OCI-LY7 (cell line): ENCODE data around the gene ARVCF. TPM values are rescaled to one million over a fixed set of nuclear protein-coding genes. Genes with fewer than 3 reads are reported as not detected.

ENCODE experiments used
- BruUV-seq: library from RNA; stranded (reverse); fragments of 400-500 nt; replicated peaks from 2 replicates; lab custom pipeline; 2021; lab: Mats Ljungman, UMichigan
- CTCF ChIA-PET: fragments of 300-600 bp; sonication (Branson Sonifier 250); formaldehyde crosslinking; loops from one replicate; lab custom pipeline; 2022; ENCODE audit warnings: antibody characterized with exemption; ENCODE audit not compliant: unreplicated experiment; lab: Charles Lee
- POLR2A ChIA-PET: fragments of 300-600 bp; sonication (Branson Sonifier 250); formaldehyde crosslinking; loops from one replicate; lab custom pipeline; 2022; ENCODE audit warnings: antibody characterized with exemption; lab: Charles Lee
- DNase-seq: peaks from one replicate; pipeline ENCODE4 v3.0.0-alpha.2; 2015; ENCODE audit warnings: low spot score
- H2AFZ ChIP-seq: fragments of 200-600 bp; sonication (generic), shearing (Covaris generic); 2 replicates; pipeline ENCODE4 v1.6.1; 2014; ENCODE audit warnings: mild to moderate bottlenecking, antibody characterized with exemption, low read length, moderate library complexity
- H3K27ac ChIP-seq: fragments of 200-600 bp; sonication (generic); 2 replicates; pipeline ENCODE4 v1.5.1; 2014; ENCODE audit warnings: mixed run types, low read depth, mild to moderate bottlenecking, moderate library complexity, low read length, inconsistent platforms; ENCODE audit not compliant: poor library complexity, severe bottlenecking
- H3K36me3 ChIP-seq: fragments of 200-600 bp; sonication (generic); 2 replicates; pipeline ENCODE4 v1.6.1; 2014; ENCODE audit warnings: mild to moderate bottlenecking, antibody characterized with exemption, low read length, moderate library complexity, mixed read lengths; ENCODE audit not compliant: insufficient read depth
- H3K4me1 ChIP-seq: fragments of 200-600 bp; sonication (generic); 2 replicates; pipeline ENCODE4 v1.5.1; 2014; ENCODE audit warnings: mild to moderate bottlenecking, low read length; ENCODE audit not compliant: insufficient read depth, poor library complexity, severe bottlenecking
- H3K4me2 ChIP-seq: fragments of 200-600 bp; sonication (generic); 2 replicates; pipeline ENCODE4 v1.6.1; 2014; ENCODE audit warnings: mild to moderate bottlenecking, low read length
- H3K4me3 ChIP-seq: fragments of 200-600 bp; sonication (generic); 2 replicates; pipeline ENCODE4 v1.5.1; 2014; ENCODE audit warnings: mild to moderate bottlenecking, low read depth, low read length; ENCODE audit not compliant: poor library complexity, severe bottlenecking
- H3K79me2 ChIP-seq: fragments of 200-600 bp; sonication (generic); 2 replicates; pipeline ENCODE4 v1.6.1; 2016; ENCODE audit warnings: low read depth, mild to moderate bottlenecking, low read length, moderate library complexity, mixed read lengths; ENCODE audit not compliant: insufficient read depth
- H3K9me2 ChIP-seq: fragments of 200-600 bp; sonication (generic); 2 replicates; pipeline ENCODE4 v1.6.1; 2016; ENCODE audit warnings: mild to moderate bottlenecking, low read length, mixed read lengths; ENCODE audit not compliant: insufficient read depth
- H3K9me3 ChIP-seq: fragments of 200-600 bp; sonication (generic); 2 replicates; pipeline ENCODE4 v1.6.1; 2014; ENCODE audit warnings: mild to moderate bottlenecking, mixed run types, low read length, mixed read lengths
- H4K20me1 ChIP-seq: fragments of 200-600 bp; sonication (generic); 2 replicates; pipeline ENCODE4 v1.6.1; 2014; ENCODE audit warnings: mild to moderate bottlenecking, antibody characterized with exemption, low read length, moderate library complexity, mixed read lengths; ENCODE audit not compliant: insufficient read depth
- EZH2phosphoT487 ChIP-seq: fragments of 200-600 bp; sonication (generic); IDR thresholded peaks from 2 replicates; pipeline ENCODE4 v1.6.1; 2018; ENCODE audit warnings: low read depth, borderline replicate concordance, mild to moderate bottlenecking, mixed run types, antibody characterized with exemption, low read length, moderate library complexity, mixed read lengths
- intact Hi-C: fragments of 100-400 bp; cut with micrococcal nuclease; formaldehyde crosslinking; loops from one replicate; pipeline ENCODE4 v1.10.0; 2022; ENCODE audit not compliant: unreplicated experiment
- total RNA-seq, 2 experiments: library from RNA; depleted of rRNA in 1 of 2; stranded (reverse); fragments of >200 nt in 1 of 2; shearing (Covaris generic) in 1 of 2; gene quantifications; 2 replicates each; pipeline ENCODE4 v1.2.3, GENCODE V29; 2014 to 2022
- TF ChIP-seq, protein P1 (sequence below): fragments of 200-600 bp; sonication (generic); conservative IDR thresholded peaks from 2 replicates; pipeline ENCODE4 v1.5.1; 2014; ENCODE audit warnings: mild to moderate bottlenecking, antibody characterized with exemption, low read length, moderate library complexity, mixed read lengths

The ARVCF gene
- total RNA-seq, 2 experiments from 2014 or later = 2.9 to 3.8 TPM

DNA sequence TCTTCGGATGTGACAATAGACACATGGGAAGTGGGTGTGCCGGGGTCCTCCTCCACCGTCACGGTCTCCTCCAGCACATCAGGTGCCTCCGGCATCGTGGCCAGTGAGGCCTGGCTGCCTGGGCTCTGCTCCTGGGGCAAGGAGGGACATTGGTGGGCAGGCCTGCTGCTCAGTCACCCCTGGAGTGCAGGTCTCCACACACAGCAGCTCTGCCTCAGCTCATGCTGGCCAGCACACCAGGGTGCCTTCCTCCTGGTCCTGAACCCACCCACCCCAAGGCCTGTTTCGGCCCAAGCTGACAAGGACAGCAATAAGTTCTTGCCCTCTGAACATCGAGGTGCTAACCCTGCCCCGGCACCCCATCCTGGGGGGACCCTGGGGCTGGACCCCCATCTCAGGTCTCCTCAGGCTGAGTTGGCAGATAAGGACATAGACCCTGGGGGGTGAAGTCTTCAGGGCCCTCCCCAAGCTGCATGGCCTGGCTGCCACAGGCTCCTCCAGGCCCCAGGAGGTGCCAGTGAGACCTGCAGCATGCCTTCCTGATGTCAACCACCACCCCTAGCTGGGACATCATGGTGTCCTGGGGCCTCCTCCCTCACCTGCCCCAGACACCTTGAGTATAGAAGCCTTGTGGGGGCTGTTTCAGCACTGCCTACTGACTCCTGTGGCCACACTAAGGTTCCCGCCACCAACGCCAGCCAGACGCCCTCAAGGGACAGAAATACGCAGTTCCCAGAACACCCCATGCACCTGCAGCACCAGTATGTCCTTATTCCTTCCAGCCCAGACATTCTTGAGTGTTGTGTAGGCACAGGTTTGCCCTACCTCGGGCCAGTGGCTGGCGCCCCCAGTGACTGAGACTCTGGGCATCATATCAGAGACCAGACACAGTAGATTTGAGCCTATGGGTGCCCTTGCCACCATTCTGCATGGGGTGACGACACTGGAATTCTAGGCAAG lies 34.4 kb downstream of the ARVCF start:
- CTCF ChIA-PET = no interaction called here
- Histone ChIP-seq H3K4me3 (no peak overlapping the region), H4K20me1 (no peaks in the 10 kb centered on the region), H3K9me2 (no peaks in the 10 kb centered on the region), H3K27ac (no peak overlapping the region), H2AFZ (no peak overlapping the region), H3K4me2 (no peak overlapping the region), H3K4me1 (peaks cover 6% of the 10 kb centered on the region), H3K36me3 (no peaks in the 10 kb centered on the region), H3K79me2 (no peaks in the 10 kb centered on the region), H3K9me3 (no peaks in the 10 kb centered on the region)
- intact Hi-C loops = no loop called here
- TF ChIP-seq EZH2phosphoT487 = no peak
- TF ChIP-seq, protein P1, sequence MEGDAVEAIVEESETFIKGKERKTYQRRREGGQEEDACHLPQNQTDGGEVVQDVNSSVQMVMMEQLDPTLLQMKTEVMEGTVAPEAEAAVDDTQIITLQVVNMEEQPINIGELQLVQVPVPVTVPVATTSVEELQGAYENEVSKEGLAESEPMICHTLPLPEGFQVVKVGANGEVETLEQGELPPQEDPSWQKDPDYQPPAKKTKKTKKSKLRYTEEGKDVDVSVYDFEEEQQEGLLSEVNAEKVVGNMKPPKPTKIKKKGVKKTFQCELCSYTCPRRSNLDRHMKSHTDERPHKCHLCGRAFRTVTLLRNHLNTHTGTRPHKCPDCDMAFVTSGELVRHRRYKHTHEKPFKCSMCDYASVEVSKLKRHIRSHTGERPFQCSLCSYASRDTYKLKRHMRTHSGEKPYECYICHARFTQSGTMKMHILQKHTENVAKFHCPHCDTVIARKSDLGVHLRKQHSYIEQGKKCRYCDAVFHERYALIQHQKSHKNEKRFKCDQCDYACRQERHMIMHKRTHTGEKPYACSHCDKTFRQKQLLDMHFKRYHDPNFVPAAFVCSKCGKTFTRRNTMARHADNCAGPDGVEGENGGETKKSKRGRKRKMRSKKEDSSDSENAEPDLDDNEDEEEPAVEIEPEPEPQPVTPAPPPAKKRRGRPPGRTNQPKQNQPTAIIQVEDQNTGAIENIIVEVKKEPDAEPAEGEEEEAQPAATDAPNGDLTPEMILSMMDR = no peak
- no TSS peak for BruUV-seq
- POLR2A ChIA-PET = no interaction called here
- DNase-seq = no peak

DNA sequence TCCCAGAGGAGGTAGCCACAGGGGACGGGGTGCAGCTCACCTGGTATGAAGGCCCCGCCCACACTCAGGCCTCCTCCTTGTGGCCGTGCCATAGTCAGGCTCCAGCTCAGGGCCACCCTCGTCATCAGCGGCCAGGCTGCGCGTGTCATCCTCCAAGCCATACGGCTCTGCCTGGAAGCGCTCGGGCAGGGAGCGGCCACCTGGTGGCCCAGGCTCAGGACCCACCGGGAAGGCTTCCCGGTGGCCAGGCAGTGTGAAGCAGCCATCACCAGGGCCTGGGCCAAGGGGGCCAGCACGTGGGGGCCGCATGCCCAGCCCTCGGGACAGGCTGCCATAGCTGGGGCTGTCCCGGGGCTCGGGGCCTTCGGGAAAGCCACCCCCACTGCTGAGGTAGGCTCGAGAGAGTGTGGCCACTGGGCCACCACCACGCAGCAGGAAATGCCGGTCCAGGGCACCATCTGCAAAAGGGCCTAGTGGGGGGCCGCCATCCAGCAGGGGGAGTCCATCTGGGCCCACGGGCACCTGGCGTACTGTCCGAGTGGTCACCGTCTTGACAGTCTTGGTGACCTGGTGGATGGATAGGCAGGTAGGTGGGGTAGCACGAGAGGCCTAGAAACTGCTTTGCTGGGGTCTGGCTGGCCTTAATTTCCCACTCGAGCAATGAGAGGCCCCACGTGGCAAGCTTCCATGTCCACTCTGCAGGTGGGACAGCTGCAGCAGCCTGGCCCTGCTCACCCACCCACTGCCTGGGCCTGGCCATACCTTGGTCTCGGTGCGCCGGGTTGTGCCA lies 35.3 kb downstream of the ARVCF start:
- no TSS peak for BruUV-seq
- intact Hi-C loops = no loop called here
- Histone ChIP-seq H3K4me1 (no peaks in the 10 kb centered on the region), H3K9me3 (no peaks in the 10 kb centered on the region), H4K20me1 (no peaks in the 10 kb centered on the region), H3K79me2 (no peaks in the 10 kb centered on the region), H3K36me3 (no peaks in the 10 kb centered on the region), H3K27ac (no peak overlapping the region), H3K9me2 (no peaks in the 10 kb centered on the region), H3K4me2 (no peak overlapping the region), H3K4me3 (no peak overlapping the region), H2AFZ (no peak overlapping the region)
- ChIA-PET CTCF (no interaction called here), POLR2A (no interaction called here)
- DNase-seq = no peak
- no peak for TF ChIP-seq EZH2phosphoT487
- TF ChIP-seq, protein P1 = no peak
